Gastrocnemius medialis (tissue), 4 donors: ENCODE data around the gene IQGAP2.

Source experiments
- POLR2A ChIP-seq, 2 donors: fragments of 450-650 bp; IDR thresholded peaks; one replicate each; pipeline ENCODE4 v1.6.1; 2017; ENCODE audit warnings: antibody characterized with exemption in 2 of 2, mild to moderate bottlenecking in 2 of 2, moderate library complexity in 2 of 2
- TF ChIP-seq, protein P1 (sequence below), 5 experiments: fragments of 450-650 bp in 3 of 5; fragments of 200-600 bp in 2 of 5; sonication (generic) in 2 of 5; IDR thresholded peaks in 4 of 5; conservative IDR thresholded peaks in 1 of 5; 1 replicate in 4 of 5; 2 replicates in 1 of 5; pipeline ENCODE4 v1.5.1; 2016 to 2019; ENCODE audit warnings: antibody characterized with exemption in 5 of 5, mild to moderate bottlenecking in 3 of 5, moderate library complexity in 3 of 5

DNA sequence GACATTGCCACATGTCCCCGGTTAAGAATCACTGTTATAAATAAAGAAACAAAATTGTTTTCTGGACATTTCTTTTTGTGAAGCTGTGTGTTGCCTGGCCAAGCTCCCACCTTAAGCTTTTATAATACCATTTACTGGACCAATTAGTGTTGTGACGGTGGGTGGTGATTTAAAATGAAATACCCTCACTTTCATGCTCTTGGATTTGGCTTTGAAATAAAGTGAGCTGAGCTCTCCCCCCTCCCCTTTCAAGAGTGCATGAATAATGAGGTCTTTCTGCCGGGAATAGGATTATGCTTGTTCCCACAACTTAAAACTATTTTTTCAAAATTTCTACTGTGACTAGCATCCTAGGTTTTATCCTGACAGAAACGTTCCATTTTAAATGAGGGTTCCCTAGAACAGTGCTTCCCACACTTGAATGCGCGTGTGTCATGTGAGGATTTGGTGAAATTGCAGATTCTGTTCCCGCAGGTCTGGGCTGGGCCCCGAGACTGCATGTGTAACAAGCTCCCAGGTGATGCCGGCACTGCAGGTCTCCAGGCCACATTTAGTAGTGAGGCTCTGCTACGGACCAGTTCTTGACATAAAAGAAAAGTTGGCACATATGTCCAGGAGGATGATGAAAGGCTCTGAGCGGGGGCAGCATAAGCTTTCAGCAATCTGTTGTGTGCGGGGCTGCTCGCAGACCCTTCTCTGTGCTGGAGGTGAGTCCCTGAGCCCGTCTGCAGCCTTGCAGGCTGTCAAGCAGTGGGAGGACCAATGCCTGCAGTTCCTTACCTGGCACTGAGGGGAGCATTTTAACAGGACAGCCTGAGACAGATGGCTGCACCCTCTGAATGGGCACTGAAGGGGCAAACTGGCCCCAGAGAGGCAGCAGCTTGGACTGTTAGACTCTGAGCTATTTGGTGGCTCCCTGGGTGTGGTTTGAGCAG lies 24.4 kb downstream of the IQGAP2 start:
- TF ChIP-seq, protein P1, sequence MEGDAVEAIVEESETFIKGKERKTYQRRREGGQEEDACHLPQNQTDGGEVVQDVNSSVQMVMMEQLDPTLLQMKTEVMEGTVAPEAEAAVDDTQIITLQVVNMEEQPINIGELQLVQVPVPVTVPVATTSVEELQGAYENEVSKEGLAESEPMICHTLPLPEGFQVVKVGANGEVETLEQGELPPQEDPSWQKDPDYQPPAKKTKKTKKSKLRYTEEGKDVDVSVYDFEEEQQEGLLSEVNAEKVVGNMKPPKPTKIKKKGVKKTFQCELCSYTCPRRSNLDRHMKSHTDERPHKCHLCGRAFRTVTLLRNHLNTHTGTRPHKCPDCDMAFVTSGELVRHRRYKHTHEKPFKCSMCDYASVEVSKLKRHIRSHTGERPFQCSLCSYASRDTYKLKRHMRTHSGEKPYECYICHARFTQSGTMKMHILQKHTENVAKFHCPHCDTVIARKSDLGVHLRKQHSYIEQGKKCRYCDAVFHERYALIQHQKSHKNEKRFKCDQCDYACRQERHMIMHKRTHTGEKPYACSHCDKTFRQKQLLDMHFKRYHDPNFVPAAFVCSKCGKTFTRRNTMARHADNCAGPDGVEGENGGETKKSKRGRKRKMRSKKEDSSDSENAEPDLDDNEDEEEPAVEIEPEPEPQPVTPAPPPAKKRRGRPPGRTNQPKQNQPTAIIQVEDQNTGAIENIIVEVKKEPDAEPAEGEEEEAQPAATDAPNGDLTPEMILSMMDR (IDR thresholded peaks at IDR 0.05 in 4 of 5, conservative IDR thresholded peaks at IDR 0.05 in 1 of 5): no peak
- TF ChIP-seq POLR2A (IDR thresholded peaks at IDR 0.05): no peak
